ENCODE results near the gene RAB31.
A peak's percentile ranks its signal among the peaks of the same experiment; 100 is the strongest.

RAB31 gene

GRCh38 chr18:9714266-9715087, 6.4 kb downstream of the RAB31 start:
- no peak for DNase-seq

DNA sequence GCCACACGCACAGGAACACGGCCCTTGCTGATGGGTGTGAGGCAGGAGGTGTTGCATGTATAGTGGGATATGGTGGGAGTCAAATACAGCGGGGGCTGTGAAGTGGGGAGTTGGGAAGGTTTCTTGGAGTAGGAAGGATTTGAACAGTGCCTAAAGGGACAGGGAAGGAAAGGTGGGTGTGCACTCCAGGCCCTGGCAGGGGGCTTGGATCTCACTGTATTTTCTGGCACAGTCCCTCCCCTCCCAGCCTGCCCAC, 6.9 kb downstream of the RAB31 start:
- DNase-seq, result no peak

DNA sequence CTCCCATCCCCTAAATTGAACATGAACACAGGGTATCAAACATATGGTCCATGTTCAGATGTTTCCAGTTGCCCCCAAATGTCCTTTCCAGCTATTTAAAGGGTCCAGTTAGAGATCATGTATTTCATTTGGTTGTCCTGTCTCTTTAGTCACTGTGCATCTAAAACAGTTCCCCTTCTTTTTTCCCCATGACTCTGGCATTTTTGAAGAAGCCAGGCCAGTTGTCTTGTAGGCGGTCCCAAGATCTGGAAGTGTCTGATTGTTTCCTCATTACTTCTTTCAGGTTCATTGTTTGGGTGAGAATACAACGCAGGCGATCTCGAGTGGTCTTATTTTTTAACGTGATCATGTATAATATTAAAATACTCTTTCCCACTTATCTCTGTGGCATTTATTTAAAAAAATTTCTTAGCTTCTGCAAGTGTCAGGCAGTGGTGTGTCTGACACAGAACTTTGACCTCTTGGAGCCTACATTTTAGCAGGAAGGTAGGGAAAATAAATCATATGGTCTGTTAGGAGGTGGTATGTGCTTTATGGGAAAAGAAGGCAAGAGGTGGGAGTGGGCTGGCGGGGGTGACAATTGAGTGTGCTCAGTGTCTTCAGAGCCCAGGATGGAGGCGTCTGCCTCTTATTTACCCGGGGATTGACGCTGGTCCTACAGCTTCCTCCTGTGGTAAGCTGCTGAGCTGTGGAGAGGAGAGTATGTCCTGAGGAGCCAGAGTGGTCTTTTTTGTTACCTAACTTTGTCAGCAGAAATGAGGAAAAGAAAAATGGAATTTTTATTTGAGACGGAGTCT, 8.1 kb downstream of the RAB31 start:
- no peak for DNase-seq

DNA sequence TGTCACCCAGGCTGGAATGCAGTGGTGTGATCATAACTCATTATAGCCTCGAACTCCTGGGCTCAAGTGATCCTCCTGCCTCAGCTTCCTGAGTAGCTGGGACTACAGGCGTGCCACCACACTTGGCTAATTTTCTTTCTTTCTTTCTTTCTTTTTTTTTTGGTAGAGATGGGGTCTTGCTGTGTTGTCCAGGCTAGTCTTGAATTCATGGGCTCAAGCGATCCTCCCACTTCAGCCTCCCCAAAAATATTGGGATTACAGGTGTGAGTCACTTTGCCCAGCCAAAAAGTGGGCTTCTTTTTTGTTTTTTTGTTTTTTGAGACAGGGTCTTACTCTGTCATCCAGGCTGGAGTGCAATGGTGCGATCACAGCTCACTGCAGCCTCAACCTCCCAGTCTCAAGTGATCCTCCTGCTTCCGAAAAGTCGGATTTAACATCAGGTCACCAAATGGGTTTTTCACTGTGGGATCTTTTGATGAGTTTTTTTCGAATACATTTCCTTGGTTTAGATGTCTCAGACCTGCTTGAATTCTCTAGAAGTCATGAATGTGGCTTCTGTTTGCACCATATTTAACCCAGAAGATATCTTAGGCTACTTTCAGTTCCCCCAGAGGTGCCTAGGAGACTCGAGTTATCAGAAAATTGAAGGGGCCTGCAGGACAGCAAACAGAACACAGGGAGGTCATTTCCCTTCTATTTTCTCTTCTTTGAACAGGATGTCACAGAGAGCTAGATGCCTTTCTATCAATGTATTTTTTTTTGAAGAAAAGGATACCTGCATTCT, 8.9 kb downstream of the RAB31 start:
- no peak for DNase-seq

DNA sequence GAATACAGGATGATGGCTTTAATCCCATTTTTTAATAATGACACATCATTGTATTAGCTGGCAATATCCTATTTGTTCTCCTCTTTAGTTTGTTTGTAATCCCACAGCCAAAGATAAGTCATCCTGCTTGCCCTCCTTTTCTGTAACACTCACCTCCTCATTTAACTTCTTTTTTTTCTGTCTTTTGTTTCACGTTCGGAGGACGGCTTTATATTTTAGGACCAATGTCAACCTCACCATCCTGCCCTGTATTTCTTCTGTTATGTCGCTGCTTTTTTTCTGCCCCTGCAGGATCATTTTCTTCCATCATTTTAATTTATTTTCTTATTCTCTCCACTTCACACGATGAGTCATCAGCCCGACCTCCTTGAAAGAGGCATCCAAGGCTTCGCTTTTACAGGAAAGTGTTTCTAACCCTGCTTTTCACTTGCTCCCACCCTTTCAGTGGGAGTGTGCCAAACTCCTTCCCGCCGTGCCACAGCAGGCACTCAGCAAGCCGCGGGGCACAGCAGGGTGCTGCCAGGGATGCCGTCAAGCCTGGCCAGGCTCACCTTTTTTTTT, 11.4 kb downstream of the RAB31 start:
- no peak for DNase-seq

GRCh38 chr18:9720327-9720726, 12.2 kb downstream of the RAB31 start:
- DNase-seq, result no peak

DNA sequence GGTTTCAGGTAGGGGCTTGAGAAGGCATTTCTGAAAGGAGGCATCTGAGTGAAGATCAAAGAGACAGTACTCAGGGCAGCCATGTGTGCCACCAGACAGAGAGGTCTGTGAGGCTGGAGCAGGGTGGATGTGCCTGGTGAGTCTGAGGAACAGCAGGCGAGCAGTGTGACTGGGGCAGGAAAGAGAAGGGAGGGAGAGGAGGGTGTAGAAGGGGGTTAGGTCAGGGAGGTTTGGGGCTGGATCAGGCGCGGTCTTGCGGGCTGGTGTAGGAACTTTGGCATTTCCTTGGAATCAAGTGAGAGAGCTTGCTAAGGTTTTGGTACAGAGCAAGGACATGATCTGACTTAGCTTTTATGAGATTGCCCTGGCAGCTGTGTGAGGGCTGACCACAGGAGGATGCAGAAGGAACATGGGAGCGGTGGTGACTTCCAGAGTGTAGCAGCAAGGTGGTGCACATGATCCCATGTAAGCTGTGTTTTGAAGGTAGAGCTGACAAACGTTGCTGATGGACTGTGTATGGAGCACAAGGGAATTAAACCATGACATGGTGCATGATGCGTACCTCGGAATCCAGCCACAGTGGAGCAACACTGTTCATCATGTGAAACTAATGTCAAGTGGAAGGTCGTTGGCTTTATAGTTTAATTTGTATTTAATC, 13.9 kb downstream of the RAB31 start:
- DNase-seq, result no peak

GRCh38 chr18:9722691-9723090, 14.6 kb downstream of the RAB31 start:
- no peak for DNase-seq

DNA sequence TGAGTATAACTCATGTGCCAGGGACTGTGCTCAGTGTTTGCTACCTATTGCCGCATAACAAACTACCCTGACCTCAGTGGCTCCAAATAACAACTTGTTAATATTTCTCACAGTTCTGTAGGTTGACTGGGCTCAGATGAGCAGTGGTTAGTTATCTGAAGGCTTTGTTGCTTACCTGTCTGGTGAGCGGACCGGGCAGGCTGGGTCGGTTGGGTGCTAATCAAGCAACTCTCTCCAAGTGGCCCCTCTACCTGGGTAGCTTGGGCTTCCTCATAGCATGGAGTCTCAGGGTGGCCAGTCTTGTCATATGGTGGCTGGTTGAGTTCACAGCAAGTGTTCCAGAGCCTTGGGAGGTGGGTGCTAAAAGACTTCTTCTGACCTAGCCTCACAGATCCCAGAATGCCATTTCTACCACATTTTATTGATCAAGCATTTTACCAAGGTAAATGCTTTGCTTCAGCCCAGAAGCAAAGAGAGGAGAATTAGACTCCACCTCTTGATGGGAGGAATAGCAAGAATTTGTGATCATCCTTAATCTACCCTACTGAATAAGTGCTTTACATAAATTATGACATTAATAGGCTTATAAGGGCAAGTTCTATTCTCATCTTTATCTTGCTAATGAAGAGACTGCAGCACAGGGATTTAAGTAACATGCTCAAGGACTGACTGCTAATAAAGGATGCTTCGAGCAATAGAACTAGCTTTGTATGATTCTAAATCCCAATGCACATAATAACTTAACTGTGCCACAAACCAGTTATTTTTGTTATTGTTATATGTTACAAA, 16.9 kb downstream of the RAB31 start:
- DNase-seq, result no peak

- DNase-seq, result no peak
These were observed 18.1 kb downstream of the RAB31 start for GRCh38 chr18:9726175-9726574.

DNA sequence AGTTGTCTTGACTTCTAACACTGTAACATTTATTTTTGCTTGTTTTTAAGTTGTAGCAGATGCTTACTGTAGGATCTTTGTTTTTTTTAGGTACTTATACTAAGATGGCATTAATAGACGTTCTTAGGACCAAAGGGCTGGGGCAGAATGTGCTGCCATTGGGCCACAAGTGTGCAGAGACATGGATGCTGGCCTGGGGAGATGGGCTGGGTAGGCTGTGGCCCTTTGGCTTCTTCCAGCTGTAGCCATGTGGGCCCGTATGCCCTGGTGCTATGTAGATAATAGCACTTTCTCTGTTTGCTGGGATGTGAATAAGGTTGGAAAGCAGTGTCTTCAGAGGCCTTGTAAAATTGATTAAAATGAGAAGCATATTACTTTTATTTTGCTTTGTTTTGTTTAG, 18.8 kb downstream of the RAB31 start:
- DNase-seq, result no peak

DNA sequence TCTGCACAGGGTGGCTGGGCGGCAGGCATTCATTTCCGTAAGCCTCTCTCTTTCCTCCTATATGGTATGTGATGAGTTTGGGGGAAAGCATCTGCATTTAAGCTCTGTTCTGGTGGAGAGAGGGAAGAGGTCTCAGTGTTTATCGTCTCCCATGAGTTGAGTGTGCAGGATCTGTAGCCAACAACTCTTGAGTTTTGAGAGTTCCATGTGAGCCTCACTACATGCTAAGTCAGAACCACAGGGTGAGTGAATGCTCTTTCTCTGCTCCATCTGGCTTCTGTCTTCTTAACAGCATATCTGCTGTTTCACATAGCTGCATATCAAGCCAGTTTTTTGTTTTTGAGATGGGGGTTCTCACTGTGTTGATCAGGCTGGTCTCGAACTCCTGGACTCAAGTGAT, 22.7 kb downstream of the RAB31 start:
- DNase-seq, result no peak

DNA sequence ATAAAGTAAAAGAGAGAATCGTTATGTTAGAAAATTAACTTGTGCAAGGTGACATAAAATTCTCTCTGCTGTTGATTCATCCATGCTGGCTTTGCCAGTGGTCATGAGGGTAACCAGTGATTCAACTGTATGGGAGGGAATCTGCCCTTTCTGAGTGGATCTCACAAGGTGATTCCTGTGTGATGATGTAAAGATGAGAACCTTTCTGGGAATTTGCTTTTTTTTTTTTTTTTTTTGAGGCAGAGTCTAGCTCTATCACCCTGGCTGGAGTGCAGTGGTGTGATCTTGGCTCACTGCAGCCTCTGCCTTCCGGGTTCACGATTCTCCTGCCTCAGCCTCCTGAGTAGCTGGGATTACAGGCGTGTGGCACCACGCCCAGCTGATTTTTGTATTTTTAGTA, 23.3 kb downstream of the RAB31 start:
- DNase-seq, result no peak

DNA sequence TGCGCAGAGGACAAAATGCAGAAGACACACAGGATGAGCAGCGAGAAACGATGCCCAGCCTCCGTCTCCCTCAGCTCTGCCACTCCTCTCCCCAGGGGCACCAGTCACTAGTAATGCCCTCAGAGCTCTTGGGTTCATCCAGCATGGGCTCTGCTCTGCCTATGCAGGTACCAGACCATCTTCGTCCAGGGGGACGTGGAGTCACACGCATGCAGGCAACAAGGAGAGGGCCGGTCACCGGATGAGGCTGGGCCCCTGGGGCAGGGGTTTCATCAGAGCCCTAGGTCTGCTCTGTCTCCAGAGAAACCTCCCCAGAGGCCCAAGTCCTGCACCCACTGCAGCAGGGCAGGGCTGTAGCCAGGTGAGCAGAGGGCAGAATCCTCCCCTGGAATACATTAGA, 23.9 kb downstream of the RAB31 start:
- DNase-seq, result no peak

- DNase-seq, result no peak
These were observed 26.1 kb downstream of the RAB31 start for GRCh38 chr18:9734189-9734588.

DNA sequence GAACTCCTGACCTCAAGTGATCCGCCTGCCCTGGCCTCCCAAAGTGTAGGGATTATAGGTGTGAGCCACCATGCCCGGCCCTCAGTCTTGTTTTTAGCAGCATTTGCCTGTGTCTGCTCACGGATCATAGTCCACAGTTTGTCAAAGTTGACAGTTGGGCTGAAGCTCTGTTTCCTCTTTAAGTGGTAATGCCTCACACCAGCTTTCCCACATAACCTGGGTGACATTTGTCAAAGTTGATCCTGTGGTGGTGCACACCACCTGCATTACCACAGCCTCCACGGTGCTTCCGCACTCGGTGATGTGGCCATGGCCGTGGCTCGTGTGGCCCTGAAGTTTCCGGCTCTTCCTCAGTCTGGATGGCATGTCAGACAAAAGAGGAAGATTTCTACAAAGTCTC, 27.1 kb downstream of the RAB31 start:
- no peak for DNase-seq

DNA sequence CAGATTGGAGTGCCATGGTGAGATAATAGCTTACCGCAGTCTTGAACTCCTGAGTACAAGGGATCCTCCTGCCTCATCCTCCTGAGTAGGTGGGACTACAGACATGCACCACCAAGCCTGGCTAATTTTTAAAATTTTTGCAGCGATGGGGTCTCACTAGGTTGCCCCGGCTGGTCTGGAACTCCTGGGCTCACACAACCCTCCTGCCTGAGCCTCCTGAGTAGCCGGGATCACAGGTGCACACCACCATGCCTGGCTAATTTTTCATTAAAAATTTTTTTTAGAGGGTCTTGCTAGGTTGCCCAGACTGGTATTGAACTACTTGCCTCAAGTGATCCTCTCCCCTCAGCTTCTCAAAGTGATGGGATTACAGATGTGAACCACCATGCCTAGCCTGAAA, 27.8 kb downstream of the RAB31 start:
- DNase-seq, result no peak

DNA sequence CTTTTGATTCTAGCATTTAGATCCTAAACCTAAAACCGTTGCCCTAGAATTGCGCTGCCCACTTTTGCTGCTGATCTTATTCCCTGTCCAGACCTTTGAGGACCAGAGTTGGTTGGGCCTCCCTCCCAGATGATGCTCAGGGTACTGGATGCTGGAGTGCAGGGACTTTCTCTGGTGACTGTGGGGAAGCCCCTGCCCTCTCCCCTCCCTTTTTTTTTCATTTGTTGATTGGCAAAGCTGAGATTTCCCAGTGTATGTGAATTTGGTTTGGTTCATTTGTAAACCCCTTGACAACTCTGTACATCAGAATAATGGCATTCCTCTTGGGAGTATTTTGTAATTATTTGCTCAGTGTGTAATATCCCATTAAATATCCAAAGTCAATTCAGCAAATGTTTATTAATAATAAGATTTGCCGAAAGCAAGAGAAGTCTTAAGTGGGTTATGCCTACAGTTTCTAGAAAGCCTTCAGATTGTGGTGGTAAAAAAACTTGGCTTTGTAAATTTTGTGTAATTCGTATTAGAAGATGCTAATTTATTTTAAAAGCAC, 28.3 kb downstream of the RAB31 start:
- DNase-seq, result no peak

GRCh38 chr18:9737006-9737405, 28.9 kb downstream of the RAB31 start:
- no peak for DNase-seq

- peak; percentile 41 for DNase-seq
These were observed 29.5 kb downstream of the RAB31 start for GRCh38 chr18:9737472-9738121.

DNA sequence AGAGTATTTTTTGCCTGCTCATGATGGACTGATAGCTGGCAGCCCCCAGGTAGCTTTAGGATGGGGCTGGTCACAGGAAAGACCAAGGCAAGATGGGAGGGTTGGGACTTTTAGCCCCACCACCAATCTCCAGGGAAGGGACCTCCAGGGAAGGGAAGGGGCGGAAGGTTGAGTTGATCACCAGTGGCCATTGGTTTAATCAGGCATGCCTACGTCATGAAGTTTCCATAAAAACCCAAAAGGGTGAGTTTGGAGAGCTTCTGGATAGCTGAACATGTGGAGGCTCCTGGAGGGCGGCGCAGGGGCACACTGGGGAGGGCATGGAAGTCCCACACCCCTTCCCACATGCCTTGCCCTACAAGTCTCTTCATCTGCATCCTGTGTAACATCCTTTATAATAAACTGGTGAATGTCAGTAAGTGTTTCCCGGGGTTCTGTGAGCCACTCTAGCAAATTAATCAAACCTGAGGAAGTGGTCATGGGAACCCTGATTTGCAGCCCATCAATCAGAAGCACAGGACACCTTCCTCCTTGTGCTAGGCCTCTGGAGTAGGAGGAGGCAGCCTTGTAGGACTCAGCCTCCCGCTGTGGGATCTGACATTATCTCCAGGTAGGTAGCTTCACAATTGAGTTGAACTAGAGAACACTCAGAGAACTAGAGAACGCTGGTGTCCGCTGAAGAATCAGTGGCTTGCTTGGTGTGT, 30.3 kb downstream of the RAB31 start:
- no peak for DNase-seq

Data from hematopoietic multipotent progenitor cell treated with erythropoietin and hydrocortisone succinate and interleukin-3 and kit ligand, for 8 days (in vitro differentiated cells).